Thyroid gland (tissue), 4 donors: ENCODE data around the gene RAB5B. TPM values are rescaled to one million over a fixed set of nuclear protein-coding genes. Genes with fewer than 3 reads are reported as not detected.
"Not testable (repeated sequence)": the region's sequence is repeated elsewhere in the genome, so short reads cannot be mapped to it uniquely, and the experiment has no call there.

Experiments used
- DNase-seq, 2 donors: peaks; one replicate each; pipeline ENCODE4 v3.0.0-alpha.2; 2019
- H3K27ac ChIP-seq, 3 donors: fragments of 200-600 bp; sonication (generic); 1 replicate in 2 of 3; 2 replicates in 1 of 3; pipeline ENCODE4 v1.5.1; 2016 to 2019; ENCODE audit warnings: mild to moderate bottlenecking in 1 of 3, moderate library complexity in 1 of 3
- H3K27me3 ChIP-seq: fragments of 200-600 bp; sonication (generic); one replicate; pipeline ENCODE4 v1.5.1; 2019
- H3K36me3 ChIP-seq, 2 donors: fragments of 200-600 bp; sonication (generic); one replicate each; pipeline ENCODE4 v1.5.1; 2016 to 2019
- H3K4me1 ChIP-seq, 2 donors: fragments of 200-600 bp; sonication (generic); one replicate each; pipeline ENCODE4 v1.5.1; 2017 to 2019
- H3K4me3 ChIP-seq, 3 donors: fragments of 200-600 bp; sonication (generic); replicated peaks in 1 of 3; 1 replicate in 2 of 3; 2 replicates in 1 of 3; pipeline ENCODE4 v1.5.1; 2016; ENCODE audit warnings: mild to moderate bottlenecking in 1 of 3
- H3K9me3 ChIP-seq: fragments of 200-600 bp; sonication (generic); one replicate; pipeline ENCODE4 v1.5.1; 2017
- CTCF ChIP-seq, 6 experiments: fragments of 200-600 bp in 3 of 6; fragments of 450-650 bp in 3 of 6; sonication (generic) in 3 of 6; IDR thresholded peaks; one replicate each; pipeline ENCODE4 v1.5.1; 2016 to 2019; ENCODE audit warnings: antibody characterized with exemption in 6 of 6, mild to moderate bottlenecking in 2 of 6, inconsistent platforms in 1 of 6, moderate library complexity in 1 of 6
- POLR2A ChIP-seq, 2 donors: fragments of 450-650 bp; IDR thresholded peaks; one replicate each; pipeline ENCODE4 v1.6.1; 2017; ENCODE audit warnings: antibody characterized with exemption in 2 of 2, mild to moderate bottlenecking in 2 of 2, moderate library complexity in 1 of 2
- WGBS, 2 donors: methylation state at CpG; one replicate each; pipeline ENCODE4 v1.1.5; 2017; 5-methylcytosine and 5-hydroxymethylcytosine counted together
- intact Hi-C: fragments of 100-400 bp; cut with DNase I; formaldehyde crosslinking; loops from one replicate; pipeline ENCODE4 v1.15.1; 2023
- total RNA-seq, 4 donors: library from RNA; depleted of rRNA; stranded (reverse); fragments of >200 nt; gene quantifications; one replicate each; pipeline ENCODE4 v1.2.3, GENCODE V29; 2016

Gene RAB5B
- total RNA-seq, 4 donors from 2014 or later: 104 to 119 (median 107) TPM

GRCh38 chr12:55996715-55997534 lies 23.0 kb downstream of the RAB5B start, which contains the start of gene SUOX:
Gene SUOX (plus strand): TSS chr12:55997276. CDS start chr12:56002222, 4,946 bp downstream.
- no peaks in the 10 kb centered on the region for H3K27me3 ChIP-seq
- intact Hi-C loops: no loop called here
- peak; percentile 99 for DNase-seq
- H3K9me3 ChIP-seq: no peaks in the 10 kb centered on the region
- peak within 1 kb of the TSS; percentile 72 to 83 (median 73) for H3K27ac ChIP-seq
- peaks cover 11 to 13% of the 10 kb centered on the region in 2 donors for H3K4me1 ChIP-seq
- H3K4me3 ChIP-seq: peak within 1 kb of the TSS; percentile 51 to 54 (median 51)
- peak; percentile 19 to 83 for TF ChIP-seq POLR2A (IDR thresholded peaks at IDR 0.05)
- no peak for TF ChIP-seq CTCF (IDR thresholded peaks at IDR 0.05)
- H3K36me3 ChIP-seq: peaks cover 19 to 24% of the 10 kb centered on the region in 2 donors
- WGBS, 2 donors: 3% methylated on average over 18 to 23 of the region's 27 CpGs

- Histone ChIP-seq H3K27me3 (no peaks in the 10 kb centered on the region), H3K36me3 (peaks cover 13 to 19% of the 10 kb centered on the region in 2 donors), H3K27ac (peak overlapping the region; percentile 72 to 77 (median 73)), H3K9me3 (no peaks in the 10 kb centered on the region), H3K4me3 (peak overlapping the region; percentile 45 to 54 (median 51)), H3K4me1 (peaks cover 11 to 13% of the 10 kb centered on the region in 2 donors)
- 2 to 8% methylated on average over 2 to 5 of the region's 5 CpGs for WGBS, 2 donors
- TF ChIP-seq POLR2A (IDR thresholded peaks at IDR 0.05): no peak
- TF ChIP-seq CTCF (IDR thresholded peaks at IDR 0.05): no peak
- intact Hi-C loops: no loop called here
- peak; percentile 32 for DNase-seq
These were observed 23.6 kb downstream of the RAB5B start for GRCh38 chr12:55997535-55997859.

- DNase-seq, H3K9me3 ChIP-seq, H3K27me3 ChIP-seq, H3K27ac ChIP-seq, intact Hi-C loops, H3K4me3 ChIP-seq: not testable (repeated sequence)
- 70 to 82% methylated on average over 6 of the region's 6 CpGs for WGBS, 2 donors
- H3K4me1 ChIP-seq: peaks cover 11 to 13% of the 10 kb centered on the region in 2 donors
- H3K36me3 ChIP-seq: peaks cover 6 to 11% of the 10 kb centered on the region in 2 donors
These were observed 25.6 kb downstream of the RAB5B start for GRCh38 chr12:55999522-55999921.

- not testable (repeated sequence) for H3K4me3 ChIP-seq, H3K27me3 ChIP-seq, H3K9me3 ChIP-seq, H3K27ac ChIP-seq, DNase-seq
- intact Hi-C loops: loop anchor here (5.0 kb wide), 1 partner anchor 37 kb away; no protein-coding TSS in a partner anchor
- peaks cover 11 to 13% of the 10 kb centered on the region in 2 donors for H3K4me1 ChIP-seq
- WGBS, 2 donors: 90 to 95% methylated on average over 13 to 15 of the region's 33 CpGs
- H3K36me3 ChIP-seq: peaks cover 6 to 11% of the 10 kb centered on the region in 2 donors
These were observed 26.2 kb downstream of the RAB5B start for GRCh38 chr12:55999999-56000540.

- Histone ChIP-seq H3K4me3 (no peak overlapping the region), H3K4me1 (peaks cover 11 to 14% of the 10 kb centered on the region in 2 donors), H3K9me3 (no peaks in the 10 kb centered on the region), H3K27me3 (no peaks in the 10 kb centered on the region), H3K36me3 (peaks cover 6 to 11% of the 10 kb centered on the region in 2 donors), H3K27ac (no peak overlapping the region)
- WGBS, 2 donors: 80 to 85% methylated on average over 7 of the region's 7 CpGs
- intact Hi-C loops: loop anchor here (5.0 kb wide), 1 partner anchor 36 kb away; no protein-coding TSS in a partner anchor
- TF ChIP-seq POLR2A (IDR thresholded peaks at IDR 0.05): no peak
- TF ChIP-seq CTCF (IDR thresholded peaks at IDR 0.05): no peak
- DNase-seq: no peak
These were observed 27.7 kb downstream of the RAB5B start for GRCh38 chr12:56001487-56002100.

GRCh38 chr12:56003376-56003775 lies 29.5 kb downstream of the RAB5B start:
- H3K4me3 ChIP-seq, H3K27ac ChIP-seq, DNase-seq, H3K27me3 ChIP-seq, H3K9me3 ChIP-seq: not testable (repeated sequence)
- Histone ChIP-seq H3K4me1 (peaks cover 5 to 13% of the 10 kb centered on the region in 2 donors), H3K36me3 (peaks cover 6 to 11% of the 10 kb centered on the region in 2 donors)
- WGBS, 2 donors: 92 to 98% methylated on average over 5 of the region's 5 CpGs
- intact Hi-C loops: loop anchor here (5.0 kb wide), 1 partner anchor 34 kb away; no protein-coding TSS in a partner anchor
